Tibial nerve (tissue), 3 donors: ENCODE data around the gene TPGS1.

ENCODE experiments used
- CTCF ChIP-seq, 5 experiments: fragments of 200-600 bp in 3 of 5; fragments of 450-650 bp in 2 of 5; sonication (generic) in 3 of 5; IDR thresholded peaks; one replicate each; pipeline ENCODE4 v1.5.1; 2016 to 2019; ENCODE audit warnings: antibody characterized with exemption in 5 of 5, mild to moderate bottlenecking in 3 of 5, moderate library complexity in 2 of 5
- POLR2A ChIP-seq, 2 donors: fragments of 450-650 bp; IDR thresholded peaks; one replicate each; pipeline ENCODE4 v1.6.1; 2017; ENCODE audit warnings: antibody characterized with exemption in 2 of 2, mild to moderate bottlenecking in 2 of 2, moderate library complexity in 2 of 2

DNA sequence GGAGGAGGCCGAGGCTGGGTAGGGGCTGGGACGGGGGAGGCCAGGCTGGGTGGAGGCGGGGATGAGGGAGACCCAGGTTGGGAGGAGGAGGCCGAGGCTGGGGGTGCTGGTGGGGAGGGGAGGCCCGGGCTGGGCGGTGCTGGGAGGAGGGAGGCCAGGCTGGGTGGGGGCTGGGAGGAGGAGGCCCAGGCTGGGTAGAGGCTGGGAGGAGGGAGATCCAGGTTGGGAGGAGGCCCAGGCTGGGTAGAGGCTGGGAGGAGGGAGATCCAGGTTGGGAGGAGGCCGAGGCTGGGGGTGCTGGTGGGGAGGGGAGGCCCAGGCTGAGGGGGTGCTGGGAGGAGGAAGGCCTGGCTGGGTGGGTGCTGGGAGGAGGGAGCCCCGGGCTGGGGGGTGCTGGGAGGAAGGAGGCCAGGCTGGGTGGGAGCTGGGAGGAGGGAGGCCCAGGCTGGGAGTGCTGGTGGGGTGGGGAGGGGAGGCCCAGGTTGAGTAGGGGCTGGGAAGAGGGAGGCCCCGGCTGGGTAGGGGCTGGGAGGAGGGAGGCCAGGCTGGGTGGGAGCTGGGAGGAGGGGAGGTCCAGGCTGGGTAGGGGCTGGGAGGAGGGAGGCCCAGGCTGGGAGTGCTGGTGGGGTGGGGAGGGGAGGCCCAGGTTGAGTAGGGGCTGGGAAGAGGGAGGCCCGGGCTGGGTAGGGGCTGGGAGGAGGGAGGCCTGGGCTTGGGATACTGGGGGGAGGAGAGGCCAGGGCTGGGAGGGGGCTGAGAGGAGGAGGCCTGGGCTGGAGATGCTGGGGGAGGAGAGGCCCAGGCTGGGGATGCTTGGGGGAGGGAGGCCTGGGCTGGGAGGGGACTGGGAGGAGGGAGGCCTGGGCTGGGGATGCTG, 10.7 kb downstream of the TPGS1 start:
- no peak for TF ChIP-seq POLR2A (IDR thresholded peaks at IDR 0.05)
- TF ChIP-seq CTCF (IDR thresholded peaks at IDR 0.05): no peak
